ENCODE results near the gene MVK.

Gene MVK

DNA sequence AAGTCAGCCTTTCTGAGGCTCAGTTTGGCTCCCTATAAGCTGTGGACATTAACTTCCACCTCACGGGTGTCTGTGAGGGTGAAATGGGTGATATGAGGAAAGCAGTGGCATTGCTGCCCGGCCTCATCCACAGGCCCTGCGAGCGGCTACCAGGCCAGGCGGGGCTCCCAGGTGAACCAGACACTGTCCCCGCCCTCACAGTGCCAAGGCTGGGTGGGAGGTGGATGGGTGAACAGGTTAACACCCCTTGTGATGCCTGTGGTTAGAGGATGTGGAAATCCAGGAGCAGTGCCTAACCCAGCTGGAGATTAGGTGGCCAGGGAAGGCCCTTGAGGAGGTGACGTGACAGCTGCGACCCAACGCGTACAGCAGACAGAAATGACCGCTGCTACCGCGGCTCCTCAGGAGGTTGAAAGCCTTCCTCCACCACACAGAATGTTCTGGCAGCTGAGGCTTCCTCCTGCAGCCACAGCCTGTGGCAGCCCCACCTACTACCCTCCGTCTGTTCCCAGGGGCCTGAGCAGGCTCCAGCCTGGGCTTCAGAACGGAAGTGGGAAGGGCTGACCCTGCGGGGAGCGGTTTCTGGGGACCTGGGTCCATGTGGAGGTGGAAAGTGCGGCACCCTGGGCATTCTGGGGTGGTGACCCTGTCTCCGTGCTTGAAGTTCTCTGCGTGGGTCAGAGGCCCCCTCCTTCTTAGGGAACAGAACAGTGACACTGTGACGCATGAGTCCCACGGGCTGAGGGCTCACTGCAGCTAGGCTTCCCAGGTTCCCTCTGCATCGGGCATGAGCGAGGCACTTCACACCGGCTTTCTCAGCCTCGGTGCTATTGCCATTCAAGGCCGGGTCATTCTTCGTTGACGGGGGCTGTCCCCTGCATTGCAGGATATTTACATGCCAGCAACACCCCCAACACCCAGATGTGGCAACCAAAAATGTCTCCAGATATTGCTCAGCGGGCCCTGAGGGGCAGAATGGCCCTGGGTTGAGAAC lies 10.0 kb upstream of the MVK start:
- DNase-seq (ENCODE audit: low read depth in 1 of 2, low spot score in 1 of 2) = no peak

DNA sequence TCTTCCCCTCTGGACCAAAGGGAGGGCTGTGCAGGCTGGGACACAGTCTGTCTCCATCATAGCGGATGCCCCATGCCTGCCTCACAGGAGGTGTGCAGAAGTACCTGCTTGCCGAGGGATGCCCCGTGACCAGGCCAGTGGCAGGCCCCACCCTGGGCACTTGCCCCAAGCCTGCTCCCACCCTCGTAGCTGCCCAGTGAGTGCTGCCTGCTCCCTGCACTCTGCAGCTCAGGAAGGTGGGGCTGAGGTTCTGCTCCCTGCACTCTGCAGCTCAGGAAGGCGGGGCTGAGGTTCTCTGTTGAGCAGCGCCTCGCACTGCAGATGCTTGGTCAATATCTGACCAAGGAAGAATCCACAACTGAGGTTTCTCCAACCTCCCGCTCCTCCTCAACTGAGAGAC lies 7.2 kb upstream of the MVK start:
- no peak for DNase-seq (ENCODE audit: low read depth in 1 of 2, low spot score in 1 of 2)

DNA sequence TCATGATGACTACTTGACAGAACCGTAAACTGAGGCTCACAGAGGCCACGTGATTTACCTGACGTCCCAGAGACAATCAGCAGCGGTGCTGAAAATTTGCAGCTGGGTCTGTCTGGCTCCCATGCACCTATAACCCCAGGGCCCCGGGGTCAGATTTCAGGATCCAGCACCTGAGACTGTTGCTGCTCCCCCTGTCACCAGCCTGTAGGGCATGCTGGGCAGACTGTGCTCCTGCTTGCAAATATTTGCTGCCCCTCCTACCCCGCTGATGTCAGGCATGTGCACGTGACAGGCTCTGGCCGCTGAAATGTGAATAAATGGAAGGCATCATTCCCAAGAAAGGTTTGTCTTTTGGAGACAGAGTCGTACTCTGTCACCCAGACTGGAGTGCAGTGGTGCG lies 6.3 kb upstream of the MVK start:
- DNase-seq (ENCODE audit: low read depth in 1 of 2, low spot score in 1 of 2) = no peak

DNA sequence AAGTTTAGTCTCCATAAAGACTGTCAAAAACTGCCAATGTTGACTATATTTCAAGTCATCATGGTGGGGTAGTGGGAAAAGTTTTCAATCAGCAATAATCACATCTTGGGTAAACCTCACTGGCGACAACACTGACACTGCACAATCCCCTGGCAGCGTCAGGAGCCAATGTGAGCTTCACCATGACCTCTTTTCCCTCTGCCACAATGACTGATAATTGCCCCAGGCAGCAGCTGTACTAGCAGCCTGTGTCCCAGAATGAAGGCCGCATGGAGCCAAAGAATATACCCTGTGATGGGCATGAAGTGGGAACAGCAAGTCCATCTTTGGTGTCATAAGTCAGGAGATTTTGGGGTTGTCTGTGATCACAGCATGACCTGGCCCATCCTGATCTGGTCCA lies 5.6 kb upstream of the MVK start:
- DNase-seq (ENCODE audit: low read depth in 1 of 2, low spot score in 1 of 2) = no peak

DNA sequence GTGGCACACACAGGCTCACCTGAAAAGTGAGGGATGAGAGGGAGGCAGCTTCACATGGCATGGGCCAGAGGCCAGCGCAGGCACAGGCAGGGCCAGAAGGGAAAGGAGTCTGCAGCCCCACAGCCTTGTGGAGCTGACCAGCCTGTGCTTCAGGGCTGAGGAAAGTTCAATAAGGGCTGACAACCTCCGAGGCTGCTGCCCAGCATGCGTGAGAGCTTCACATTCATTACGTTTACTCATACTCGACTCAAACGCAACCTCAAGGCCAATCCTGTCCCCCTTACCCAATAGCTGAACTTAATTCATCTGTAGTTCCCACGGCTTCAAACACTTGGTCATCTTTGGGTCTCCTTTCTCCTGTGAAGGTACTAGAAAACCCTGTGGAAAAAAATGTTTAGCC lies 5.1 kb upstream of the MVK start:
- no peak for DNase-seq (ENCODE audit: low read depth in 1 of 2, low spot score in 1 of 2)

DNA sequence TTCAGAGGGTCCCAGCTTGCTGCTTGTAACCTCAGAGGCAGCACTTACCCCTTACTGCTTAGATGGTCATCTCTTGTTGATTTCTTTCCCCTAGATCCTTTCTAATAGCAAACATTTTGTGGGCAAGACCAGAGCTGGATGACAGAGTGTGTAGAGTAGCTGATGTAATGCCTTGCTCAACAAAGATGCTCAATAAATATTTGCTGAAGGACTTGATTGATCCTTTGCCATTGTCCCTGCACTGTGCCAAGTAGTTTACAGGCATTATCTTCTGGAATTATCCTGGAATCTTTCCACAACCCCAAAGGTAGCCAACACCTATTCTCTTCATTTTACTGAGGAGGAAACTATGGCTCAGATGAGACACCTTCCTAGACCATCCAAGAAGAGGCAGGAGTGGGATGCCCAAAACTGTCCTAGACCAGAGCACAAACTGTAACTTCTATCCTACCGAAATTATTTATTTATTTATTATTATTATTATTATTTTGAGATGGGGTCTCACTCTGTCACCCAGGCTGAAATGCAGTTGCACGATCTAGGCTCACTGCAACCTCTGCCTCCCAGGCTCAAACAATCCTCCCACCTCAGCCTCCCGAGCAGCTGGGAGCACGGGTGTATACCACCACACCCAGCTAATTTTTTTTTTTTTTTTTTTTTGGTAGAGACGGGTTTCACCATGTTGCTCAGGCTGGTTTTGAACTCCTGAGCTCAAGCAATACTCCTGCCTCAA lies 1.7 kb upstream of the MVK start:
- DNase-seq (ENCODE audit: low read depth in 1 of 2, low spot score in 1 of 2) = no peak

DNA sequence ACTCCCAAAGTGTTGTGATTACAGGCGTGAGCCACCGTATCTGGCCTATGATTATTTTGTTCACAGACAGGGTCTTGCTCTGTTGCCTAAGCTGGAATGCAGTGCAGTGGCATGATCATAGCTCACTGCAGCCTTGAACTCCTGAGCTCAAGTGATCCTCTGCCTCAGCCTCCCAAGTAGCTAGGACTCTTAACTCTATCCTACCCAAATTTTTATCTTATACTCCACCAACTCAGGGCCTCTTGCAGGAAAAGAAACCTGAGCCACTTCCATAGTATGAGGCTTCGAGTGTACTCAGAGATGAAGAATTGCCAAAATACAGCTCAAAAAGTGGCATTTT lies 1.1 kb upstream of the MVK start:
- DNase-seq (ENCODE audit: low read depth in 1 of 2, low spot score in 1 of 2) = no peak

DNA sequence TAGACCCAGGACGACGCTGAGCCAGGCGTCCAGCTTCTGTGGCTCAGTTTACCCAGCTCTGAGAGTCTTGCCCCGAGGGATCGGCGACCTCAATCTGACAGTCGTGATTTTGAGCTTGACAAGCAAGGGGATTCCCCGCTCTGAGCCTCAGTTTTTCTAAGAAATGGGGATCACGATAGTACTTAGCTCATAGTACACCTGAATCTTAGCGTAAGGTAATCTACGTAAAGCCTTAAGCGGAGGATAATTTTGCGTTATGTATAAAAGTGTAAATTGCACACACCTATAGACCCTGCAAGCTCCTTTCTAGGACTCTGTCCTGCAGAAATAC lies 285 bp downstream of the MVK start:
- no peak for DNase-seq (ENCODE audit: low read depth in 1 of 2, low spot score in 1 of 2)

DNA sequence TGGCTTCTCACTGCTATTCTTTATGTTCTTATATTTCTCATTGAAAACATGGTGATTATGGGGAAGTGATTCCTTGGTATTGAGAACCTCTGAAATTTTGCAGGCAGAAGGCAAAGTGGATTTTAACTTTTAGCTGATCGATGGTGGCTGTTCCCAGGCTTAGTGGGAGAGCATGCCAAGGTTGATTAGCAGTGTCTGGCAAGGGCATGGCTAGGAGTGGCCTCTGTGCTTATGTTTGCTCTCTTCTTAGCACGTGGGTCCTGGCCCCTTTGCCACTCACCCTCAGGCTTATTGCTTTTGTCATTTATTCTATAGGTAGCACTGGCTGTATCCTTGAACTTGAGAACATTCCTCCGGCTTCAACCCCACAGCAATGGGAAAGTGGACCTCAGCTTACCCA lies 2.1 kb downstream of the MVK start:
- no peak for DNase-seq (ENCODE audit: low read depth in 1 of 2, low spot score in 1 of 2)

DNA sequence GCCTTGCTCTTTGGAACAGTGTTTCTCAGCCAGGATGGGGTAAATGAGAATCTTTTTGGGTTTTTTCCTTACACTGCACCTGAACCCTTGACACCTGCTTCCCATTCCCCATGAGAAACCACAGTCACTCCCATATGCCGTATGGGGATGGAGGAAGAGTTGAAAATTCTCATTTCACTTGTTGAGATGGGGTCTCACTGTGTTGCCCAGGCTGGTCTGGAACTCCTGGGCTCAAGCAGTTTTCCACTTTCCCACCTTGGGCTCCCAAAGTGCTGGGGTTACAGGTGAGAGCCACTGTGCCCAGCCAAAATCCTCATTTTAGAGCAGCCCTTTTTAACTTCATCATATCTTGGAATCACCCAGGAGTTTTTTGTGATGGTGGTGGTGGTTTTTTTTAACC lies 3.7 kb downstream of the MVK start:
- no peak for DNase-seq (ENCODE audit: low read depth in 1 of 2, low spot score in 1 of 2)

DNA sequence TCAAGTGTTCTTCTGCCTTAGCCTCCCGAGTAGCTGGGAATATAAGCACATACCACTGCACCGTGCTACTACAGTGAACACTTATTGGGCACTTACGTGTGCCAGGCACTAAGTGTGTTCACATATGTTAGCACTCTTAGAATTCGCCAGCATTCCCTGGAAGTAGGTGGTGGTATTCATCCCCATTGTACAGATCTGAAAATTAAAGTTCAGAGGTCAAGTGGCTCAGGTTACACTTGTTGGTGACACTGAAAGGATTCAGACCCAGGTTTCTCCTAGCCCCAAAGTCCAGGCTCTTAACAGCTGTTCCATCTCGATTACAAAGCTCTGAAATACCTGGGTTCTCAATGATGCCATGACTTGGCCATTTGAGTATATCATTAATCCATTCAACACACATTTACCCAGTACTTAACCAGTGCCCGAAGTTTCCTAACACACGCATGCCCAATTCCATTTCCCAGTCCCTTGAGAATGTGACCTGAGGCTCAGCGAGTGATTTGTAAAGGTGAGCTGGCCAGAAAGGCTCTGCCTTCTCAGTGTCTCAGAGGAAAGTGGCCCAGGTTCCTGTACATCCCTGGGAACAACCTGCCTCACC lies 4.8 kb downstream of the MVK start:
- no peak for DNase-seq (ENCODE audit: low read depth in 1 of 2, low spot score in 1 of 2)

DNA sequence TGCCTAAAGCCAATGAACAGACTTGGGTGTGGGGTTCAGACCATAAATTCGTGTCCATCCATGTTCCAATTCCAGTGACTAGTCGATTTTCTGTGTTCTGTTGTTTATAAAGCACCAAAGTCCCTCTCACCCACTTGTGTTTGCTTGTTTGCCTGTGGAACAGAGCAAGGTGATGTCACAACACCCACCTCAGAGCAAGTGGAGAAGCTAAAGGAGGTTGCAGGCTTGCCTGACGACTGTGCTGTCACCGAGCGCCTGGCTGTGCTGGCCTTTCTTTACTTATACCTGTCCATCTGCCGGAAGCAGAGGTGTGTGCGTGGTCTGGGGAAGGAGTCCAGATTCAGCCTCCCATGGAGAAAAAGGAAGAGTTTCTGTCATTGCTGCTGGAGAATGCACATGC lies 6.0 kb downstream of the MVK start:
- DNase-seq (ENCODE audit: low read depth in 1 of 2, low spot score in 1 of 2) = no peak

DNA sequence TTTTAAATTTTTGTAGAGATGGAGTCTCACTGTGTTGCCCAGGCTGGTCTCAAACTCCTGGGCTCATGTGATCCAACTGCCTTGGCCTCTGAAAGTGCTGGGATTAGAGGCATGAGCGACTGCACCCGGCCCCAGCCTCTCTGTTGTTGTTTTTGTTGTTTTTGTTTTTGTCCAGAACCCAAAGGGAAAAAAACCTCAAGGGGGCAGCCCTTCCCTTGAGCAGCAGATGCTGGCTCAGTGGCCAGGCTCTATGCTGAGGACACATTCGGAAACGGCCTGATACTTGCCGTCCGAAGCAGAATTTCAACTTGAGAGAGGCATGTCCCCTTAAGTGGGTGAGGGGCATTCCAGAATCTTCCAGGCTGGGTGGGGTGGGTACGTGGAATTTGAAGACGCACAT lies 6.7 kb downstream of the MVK start:
- DNase-seq (ENCODE audit: low read depth in 1 of 2, low spot score in 1 of 2) = no peak

DNA sequence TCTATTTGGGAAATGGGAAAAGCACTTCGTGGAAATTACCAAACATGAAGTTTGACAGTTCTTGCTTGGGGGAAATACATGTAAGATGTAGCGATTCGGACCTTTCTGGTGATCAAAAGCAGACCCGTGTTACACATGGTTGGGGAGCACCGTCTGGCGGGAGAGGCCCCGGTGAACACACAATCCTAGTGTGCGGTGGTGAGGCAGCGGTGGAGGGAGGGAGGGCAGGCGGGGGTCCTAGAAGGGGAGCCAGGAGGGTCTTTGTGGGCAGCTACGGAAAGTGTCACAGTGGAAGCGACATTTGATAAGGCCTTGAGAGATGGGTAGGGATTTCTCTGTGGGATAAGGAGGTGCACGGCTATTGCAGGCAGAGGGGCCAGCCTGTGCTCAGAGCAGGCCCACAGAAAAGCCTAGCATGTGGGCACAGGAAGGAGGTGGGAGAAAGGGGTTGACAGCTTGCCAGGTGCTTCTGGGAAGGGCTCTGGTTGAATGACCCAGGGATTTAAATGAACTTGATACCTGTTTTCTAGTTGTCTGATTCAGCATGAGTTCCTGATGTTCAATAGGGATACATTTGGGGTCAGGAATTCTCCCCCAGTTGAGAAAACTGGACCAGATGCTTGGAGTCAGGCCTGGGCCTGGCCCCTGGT lies 7.2 kb downstream of the MVK start:
- DNase-seq (ENCODE audit: low read depth in 1 of 2, low spot score in 1 of 2) = no peak

DNA sequence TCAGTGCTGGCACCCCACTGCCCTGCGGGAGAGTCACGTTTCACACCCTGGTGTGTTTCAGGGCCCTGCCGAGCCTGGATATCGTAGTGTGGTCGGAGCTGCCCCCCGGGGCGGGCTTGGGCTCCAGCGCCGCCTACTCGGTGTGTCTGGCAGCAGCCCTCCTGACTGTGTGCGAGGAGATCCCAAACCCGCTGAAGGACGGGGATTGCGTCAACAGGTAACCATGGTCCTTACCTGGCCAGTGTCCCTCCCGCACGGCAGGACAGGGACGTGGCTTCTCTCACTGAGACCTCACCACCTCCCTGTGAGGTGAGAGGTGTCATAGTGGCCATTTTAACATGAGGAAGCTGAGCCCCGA lies 7.7 kb downstream of the MVK start:
- DNase-seq (ENCODE audit: low read depth in 1 of 2, low spot score in 1 of 2) = no peak

DNA sequence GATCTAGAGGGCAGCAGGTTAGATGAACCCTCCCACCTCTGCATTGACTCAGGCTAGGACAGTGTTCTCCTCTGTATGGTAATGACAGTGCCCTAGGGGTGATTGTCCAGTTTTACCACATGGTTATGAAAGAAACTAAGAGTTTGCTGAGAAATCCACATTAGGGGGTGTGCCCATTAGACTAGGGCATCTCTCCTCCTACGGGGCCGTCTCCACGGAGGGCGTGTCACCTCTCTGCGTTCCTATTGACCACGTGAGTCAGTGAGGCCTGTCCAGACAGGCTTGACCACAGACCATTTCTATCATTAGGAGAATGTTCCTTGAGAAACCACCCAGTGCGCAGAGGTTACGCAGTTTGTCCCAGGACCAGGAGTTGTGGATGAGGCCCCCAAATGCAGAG lies 8.3 kb downstream of the MVK start:
- no peak for DNase-seq (ENCODE audit: low read depth in 1 of 2, low spot score in 1 of 2)

DNA sequence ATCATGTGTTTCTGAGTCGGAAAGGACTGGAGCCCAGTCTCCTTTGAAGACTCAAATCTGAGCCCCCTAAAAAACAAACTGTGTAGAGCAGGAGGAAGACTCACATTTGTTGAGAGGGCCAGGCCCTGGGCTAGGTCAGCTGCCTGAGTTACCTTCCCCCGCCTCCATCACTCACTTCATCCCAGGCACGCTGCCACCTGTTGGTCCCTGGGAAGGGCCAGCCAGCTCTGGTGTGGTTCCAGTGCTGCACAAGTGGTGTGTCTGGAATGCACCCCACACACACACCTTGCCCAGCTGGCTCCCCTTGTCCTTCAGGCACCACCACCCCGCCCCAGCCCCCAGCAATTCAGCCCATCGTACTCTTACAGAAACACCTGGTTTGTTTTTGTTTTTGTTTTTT lies 9.0 kb downstream of the MVK start:
- no peak for DNase-seq (ENCODE audit: low read depth in 1 of 2, low spot score in 1 of 2)

DNA sequence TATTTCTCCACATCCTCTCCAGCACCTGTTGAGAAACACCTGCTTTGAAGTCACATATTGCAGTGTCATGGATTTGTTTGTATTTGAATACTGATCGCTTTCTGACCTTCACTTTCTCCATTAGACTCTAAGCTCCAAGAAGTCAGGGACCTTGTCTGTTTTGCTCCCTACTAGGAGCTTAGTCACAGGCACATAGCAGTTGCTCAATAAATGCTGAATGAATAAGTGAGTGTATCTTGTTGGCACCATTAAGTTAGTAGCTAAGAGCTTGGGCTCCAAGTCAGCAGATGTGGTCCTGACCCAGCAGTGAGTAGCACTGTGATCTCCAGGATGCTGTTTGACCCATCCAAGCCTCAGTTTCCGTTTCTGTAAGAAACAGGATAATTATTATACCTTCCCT lies 10.1 kb downstream of the MVK start:
- no peak for DNase-seq (ENCODE audit: low read depth in 1 of 2, low spot score in 1 of 2)

DNA sequence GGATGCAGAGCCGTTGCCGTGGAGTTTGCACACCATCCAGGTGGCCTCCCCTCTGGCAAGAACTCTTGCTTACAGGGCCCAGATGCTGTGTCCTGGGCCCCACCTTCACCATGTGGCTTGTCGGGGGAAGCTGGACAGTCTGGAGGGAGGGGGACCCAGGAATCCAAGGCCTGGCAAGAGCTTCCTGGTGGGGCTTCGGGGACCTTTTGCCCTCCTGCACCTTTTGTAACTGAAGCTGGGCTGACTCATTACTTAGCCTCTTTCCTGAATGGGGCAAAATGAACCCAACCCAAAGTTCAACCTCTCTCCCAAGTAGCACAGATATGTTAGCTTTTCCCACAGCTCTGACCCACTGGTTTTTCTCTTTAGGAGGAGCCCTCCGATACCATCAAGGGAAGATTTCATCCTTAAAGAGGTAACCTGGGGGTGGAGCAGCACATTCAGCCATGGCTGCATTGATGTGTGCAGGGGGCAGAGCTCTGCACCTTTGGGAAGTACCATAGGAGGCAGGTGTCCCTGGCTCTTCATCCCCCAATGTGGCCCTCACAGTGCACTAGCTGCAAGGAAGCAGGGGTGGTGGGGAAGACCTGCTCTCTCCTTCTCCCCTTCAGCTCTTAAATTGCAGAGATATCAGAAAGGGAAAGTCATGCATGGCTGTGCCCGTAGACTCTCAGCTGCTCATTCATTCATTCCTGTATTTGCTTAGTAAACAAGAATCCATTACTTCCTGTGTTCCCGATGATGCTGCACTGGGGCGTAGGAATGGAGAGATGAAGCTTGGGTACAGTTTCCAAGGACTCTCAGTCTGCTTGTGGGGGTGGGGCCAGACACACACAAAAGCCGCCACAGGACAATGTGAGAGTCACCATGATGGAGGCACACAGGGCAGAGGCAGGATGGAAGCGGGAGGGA lies 13.0 kb downstream of the MVK start:
- no peak for DNase-seq (ENCODE audit: low read depth in 1 of 2, low spot score in 1 of 2)

DNA sequence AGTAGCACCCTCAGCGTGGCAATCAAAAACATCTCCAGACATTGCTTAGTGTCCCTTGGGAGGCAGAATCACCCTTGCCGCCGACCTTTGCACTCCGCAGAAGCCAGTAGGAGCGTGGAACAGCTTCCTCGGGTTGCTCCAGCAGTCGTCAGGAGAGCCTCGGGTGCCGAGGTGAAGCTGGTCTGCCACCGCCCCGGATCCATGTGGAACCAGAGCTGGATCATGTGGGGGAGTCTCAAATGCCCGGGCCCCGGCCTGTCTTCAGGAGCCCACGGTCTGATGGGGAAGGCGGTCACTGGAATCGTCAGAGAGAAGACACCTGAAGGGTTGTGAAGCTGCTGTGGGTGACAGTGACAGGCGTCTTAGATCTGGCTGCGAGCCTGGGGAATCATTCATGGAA lies 14.3 kb downstream of the MVK start:
- no peak for DNase-seq (ENCODE audit: low read depth in 1 of 2, low spot score in 1 of 2)
